ENCODE measurements around the gene INTS7.
"Not testable (repeated sequence)": the region's sequence is repeated elsewhere in the genome, so short reads cannot be mapped to it uniquely, and the experiment has no call there.

INTS7 gene

GRCh38 chr1:211975152-211975941, 60.0 kb downstream of the INTS7 start:
- DNase-seq = no peak

- no peak for DNase-seq
These were observed 61.8 kb downstream of the INTS7 start for GRCh38 chr1:211973541-211973940.

GRCh38 chr1:211968200-211968834, 67.0 kb downstream of the INTS7 start:
- DNase-seq = no peak

- DNase-seq = no peak
These were observed 67.7 kb downstream of the INTS7 start for GRCh38 chr1:211967704-211968103.

- DNase-seq = no peak
These were observed 70.1 kb downstream of the INTS7 start for GRCh38 chr1:211965108-211965805.

- no peak for DNase-seq
These were observed 75.7 kb downstream of the INTS7 start for GRCh38 chr1:211959680-211960079.

- no peak for DNase-seq
These were observed 76.1 kb downstream of the INTS7 start for GRCh38 chr1:211959221-211959620.

GRCh38 chr1:211954028-211954427, 81.3 kb downstream of the INTS7 start:
- not testable (repeated sequence) for DNase-seq

GRCh38 chr1:211953543-211953942, 81.8 kb downstream of the INTS7 start:
- DNase-seq = not testable (repeated sequence)

- DNase-seq = no peak
These were observed 83.1 kb downstream of the INTS7 start for GRCh38 chr1:211952299-211952698.

GRCh38 chr1:211951856-211952255, 83.5 kb downstream of the INTS7 start:
- DNase-seq = no peak

GRCh38 chr1:211948377-211948776, 87.0 kb downstream of the INTS7 start:
- no peak for DNase-seq

- no peak for DNase-seq
These were observed 87.7 kb downstream of the INTS7 start for GRCh38 chr1:211947396-211948295.

- DNase-seq = no peak
These were observed 90.4 kb downstream of the INTS7 start for GRCh38 chr1:211944733-211945500.

- DNase-seq = no peak
These were observed 92.8 kb downstream of the INTS7 start for GRCh38 chr1:211942583-211942982.

- DNase-seq = no peak
These were observed 95.4 kb downstream of the INTS7 start for GRCh38 chr1:211939876-211940468.

- DNase-seq = no peak
These were observed 96.8 kb downstream of the INTS7 start for GRCh38 chr1:211938561-211938997.

- not testable (repeated sequence) for DNase-seq
These were observed 97.9 kb downstream of the INTS7 start for GRCh38 chr1:211937422-211937821.

- DNase-seq = no peak
These were observed 99.8 kb downstream of the INTS7 start for GRCh38 chr1:211935448-211935970.

- DNase-seq = no peak
These were observed 101.2 kb downstream of the INTS7 start for GRCh38 chr1:211933946-211934714.

- DNase-seq = no peak
These were observed 102.5 kb downstream of the INTS7 start for GRCh38 chr1:211932933-211933254.
